ENCODE data around the gene HMGB4.

HMGB4 gene

GRCh38 chr1:33825506-33825905 lies 38.4 kb upstream of the HMGB4 start:
- Histone ChIP-seq H2AFZ (ENCODE audit: low read depth, low read length) (no peak overlapping the region), H3K27me3 (ENCODE audit: low read depth, low read length) (no peaks in the 10 kb centered on the region), H3K4me2 (ENCODE audit: low read length) (no peak overlapping the region), H3K36me3 (replicated peaks; ENCODE audit: low read depth, low read length) (no peaks in the 10 kb centered on the region), H3K79me2 (ENCODE audit: low read length) (no peaks in the 10 kb centered on the region), H3K9me3 (ENCODE audit: insufficient read depth, low read length) (no peaks in the 10 kb centered on the region), H3K27ac (ENCODE audit: low read length) (no peak overlapping the region), H4K20me1 (ENCODE audit: insufficient read depth, low read length) (no peaks in the 10 kb centered on the region), H3K4me1 (ENCODE audit: low read length) (no peaks in the 10 kb centered on the region), H3K4me3 (ENCODE audit: low read length) (no peak overlapping the region), H3K9ac (ENCODE audit: low read length) (no peak overlapping the region)
- no peak for TF ChIP-seq CTCF (IDR thresholded peaks at IDR 0.05; ENCODE audit: low read depth, low read length)
- TF ChIP-seq EZH2phosphoT487 (IDR thresholded peaks at IDR 0.05; ENCODE audit: low read depth) = no peak

GRCh38 chr1:33826311-33826710 lies 37.6 kb upstream of the HMGB4 start:
- no peaks in the 10 kb centered on the region for H3K36me3 ChIP-seq (replicated peaks; ENCODE audit: low read depth, low read length)
- H3K4me1 ChIP-seq (ENCODE audit: low read length) = no peaks in the 10 kb centered on the region
- no peak overlapping the region for H2AFZ ChIP-seq (ENCODE audit: low read depth, low read length)
- no peaks in the 10 kb centered on the region for H4K20me1 ChIP-seq (ENCODE audit: insufficient read depth, low read length)
- no peaks in the 10 kb centered on the region for H3K27me3 ChIP-seq (ENCODE audit: low read depth, low read length)
- no peak for TF ChIP-seq EZH2phosphoT487 (IDR thresholded peaks at IDR 0.05; ENCODE audit: low read depth)
- no peak for TF ChIP-seq CTCF (IDR thresholded peaks at IDR 0.05; ENCODE audit: low read depth, low read length)
- no peaks in the 10 kb centered on the region for H3K79me2 ChIP-seq (ENCODE audit: low read length)
- no peak overlapping the region for H3K9ac ChIP-seq (ENCODE audit: low read length)
- no peak overlapping the region for H3K4me2 ChIP-seq (ENCODE audit: low read length)
- H3K9me3 ChIP-seq (ENCODE audit: insufficient read depth, low read length) = no peaks in the 10 kb centered on the region
- H3K4me3 ChIP-seq (ENCODE audit: low read length) = no peak overlapping the region
- no peak overlapping the region for H3K27ac ChIP-seq (ENCODE audit: low read length)

- Histone ChIP-seq H4K20me1 (ENCODE audit: insufficient read depth, low read length) (no peaks in the 10 kb centered on the region), H3K4me1 (ENCODE audit: low read length) (no peaks in the 10 kb centered on the region), H3K36me3 (replicated peaks; ENCODE audit: low read depth, low read length) (no peaks in the 10 kb centered on the region), H3K9me3 (ENCODE audit: insufficient read depth, low read length) (no peaks in the 10 kb centered on the region), H3K79me2 (ENCODE audit: low read length) (no peaks in the 10 kb centered on the region), H3K4me3 (ENCODE audit: low read length) (no peak overlapping the region), H3K9ac (ENCODE audit: low read length) (no peak overlapping the region), H3K4me2 (ENCODE audit: low read length) (no peak overlapping the region), H3K27ac (ENCODE audit: low read length) (no peak overlapping the region), H2AFZ (ENCODE audit: low read depth, low read length) (no peak overlapping the region), H3K27me3 (ENCODE audit: low read depth, low read length) (no peaks in the 10 kb centered on the region)
- TF ChIP-seq CTCF (IDR thresholded peaks at IDR 0.05; ENCODE audit: low read depth, low read length) (no peak), EZH2phosphoT487 (IDR thresholded peaks at IDR 0.05; ENCODE audit: low read depth) (no peak)
These were observed 37.2 kb upstream of the HMGB4 start for GRCh38 chr1:33826711-33827110.

- no peak overlapping the region for H3K9ac ChIP-seq (ENCODE audit: low read length)
- H3K79me2 ChIP-seq (ENCODE audit: low read length) = no peaks in the 10 kb centered on the region
- H4K20me1 ChIP-seq (ENCODE audit: insufficient read depth, low read length) = no peaks in the 10 kb centered on the region
- H3K4me1 ChIP-seq (ENCODE audit: low read length) = no peaks in the 10 kb centered on the region
- no peak for TF ChIP-seq EZH2phosphoT487 (IDR thresholded peaks at IDR 0.05; ENCODE audit: low read depth)
- TF ChIP-seq CTCF (IDR thresholded peaks at IDR 0.05; ENCODE audit: low read depth, low read length) = no peak
- H3K9me3 ChIP-seq (ENCODE audit: insufficient read depth, low read length) = no peaks in the 10 kb centered on the region
- no peaks in the 10 kb centered on the region for H3K36me3 ChIP-seq (replicated peaks; ENCODE audit: low read depth, low read length)
- H3K27me3 ChIP-seq (ENCODE audit: low read depth, low read length) = no peaks in the 10 kb centered on the region
- no peak overlapping the region for H3K27ac ChIP-seq (ENCODE audit: low read length)
- H3K4me2 ChIP-seq (ENCODE audit: low read length) = no peak overlapping the region
- no peak overlapping the region for H3K4me3 ChIP-seq (ENCODE audit: low read length)
- H2AFZ ChIP-seq (ENCODE audit: low read depth, low read length) = no peak overlapping the region
These were observed 35.8 kb upstream of the HMGB4 start for GRCh38 chr1:33828059-33828458.

Measured in OCI-LY3 (cell line).